GM12878 (cell line): Measurements from ENCODE around the gene CHDH.
A peak's percentile ranks its signal among the peaks of the same experiment; 100 is the strongest.

ENCODE experiments used
- ATF3 ChIP-seq: IDR thresholded peaks from 2 replicates; pipeline ENCODE4 v1.6.1; 2011; ENCODE audit warnings: low read depth, mild to moderate bottlenecking, low read length, moderate library complexity, borderline replicate concordance; ENCODE audit errors: extremely low read depth
- CTCF ChIP-seq, 3 experiments: IDR thresholded peaks in 2 of 3; conservative IDR thresholded peaks in 1 of 3; 2 replicates each; pipeline ENCODE4 v1.5.1; 2011; ENCODE audit warnings: low read depth in 3 of 3, low read length in 3 of 3, mild to moderate bottlenecking in 3 of 3, control low read depth in 2 of 3, moderate library complexity in 2 of 3, inconsistent platforms in 1 of 3, mixed read lengths in 1 of 3; ENCODE audit not compliant: control insufficient read depth in 2 of 3, insufficient read depth in 1 of 3; ENCODE audit errors: extremely low read depth in 1 of 3
- DPF2 ChIP-seq: fragments of 450-650 bp; IDR thresholded peaks from 2 replicates; pipeline ENCODE4 v1.6.1; 2017; ENCODE audit warnings: mild to moderate bottlenecking
- GABPA ChIP-seq: IDR thresholded peaks from 2 replicates; pipeline ENCODE4 v1.6.1; 2014; ENCODE audit warnings: antibody characterized with exemption, low read depth, mild to moderate bottlenecking, inconsistent platforms
- JUND ChIP-seq: IDR thresholded peaks from 2 replicates; pipeline ENCODE4 v1.6.1; 2012; ENCODE audit warnings: low read depth, mild to moderate bottlenecking, low read length, improper control_type of control experiment, moderate library complexity
- MEF2A ChIP-seq: IDR thresholded peaks from 2 replicates; pipeline ENCODE4 v1.6.1; 2011; ENCODE audit warnings: low read depth, mild to moderate bottlenecking, low read length, moderate library complexity; ENCODE audit not compliant: insufficient read depth
- MYC ChIP-seq: IDR thresholded peaks from 2 replicates; pipeline ENCODE4 v1.6.1; 2011; ENCODE audit warnings: mild to moderate bottlenecking, low read length, moderate library complexity, inconsistent platforms; ENCODE audit not compliant: insufficient read depth, insufficient replicate concordance, insufficient read length, severe bottlenecking
- POLR2A ChIP-seq: IDR thresholded peaks from 2 replicates; pipeline ENCODE4 v1.6.1; 2011; ENCODE audit warnings: low read depth, mild to moderate bottlenecking, low read length
- RBBP5 ChIP-seq: fragments of 200-600 bp; sonication (generic); conservative IDR thresholded peaks from 2 replicates; pipeline ENCODE4 v1.6.1; 2016
- RCOR1 ChIP-seq: conservative IDR thresholded peaks from 2 replicates; pipeline ENCODE4 v1.6.1; 2012; ENCODE audit warnings: low read depth, low read length, improper control_type of control experiment
- RFX5 ChIP-seq: IDR thresholded peaks from 2 replicates; pipeline ENCODE4 v1.6.1; 2011; ENCODE audit warnings: low read depth, low read length, improper control_type of control experiment
- SMC3 ChIP-seq: IDR thresholded peaks from 2 replicates; pipeline ENCODE4 v1.6.1; 2011; ENCODE audit warnings: low read length, improper control_type of control experiment, borderline replicate concordance
- ZNF274 ChIP-seq: IDR thresholded peaks from one replicate; pipeline ENCODE4 v1.8.0; 2011; ENCODE audit not compliant: insufficient read length, insufficient read depth
- ZNF384 ChIP-seq: IDR thresholded peaks from 2 replicates; pipeline ENCODE4 v1.6.1; 2012; ENCODE audit warnings: low read depth, mild to moderate bottlenecking, low read length, improper control_type of control experiment, borderline replicate concordance

DNA sequence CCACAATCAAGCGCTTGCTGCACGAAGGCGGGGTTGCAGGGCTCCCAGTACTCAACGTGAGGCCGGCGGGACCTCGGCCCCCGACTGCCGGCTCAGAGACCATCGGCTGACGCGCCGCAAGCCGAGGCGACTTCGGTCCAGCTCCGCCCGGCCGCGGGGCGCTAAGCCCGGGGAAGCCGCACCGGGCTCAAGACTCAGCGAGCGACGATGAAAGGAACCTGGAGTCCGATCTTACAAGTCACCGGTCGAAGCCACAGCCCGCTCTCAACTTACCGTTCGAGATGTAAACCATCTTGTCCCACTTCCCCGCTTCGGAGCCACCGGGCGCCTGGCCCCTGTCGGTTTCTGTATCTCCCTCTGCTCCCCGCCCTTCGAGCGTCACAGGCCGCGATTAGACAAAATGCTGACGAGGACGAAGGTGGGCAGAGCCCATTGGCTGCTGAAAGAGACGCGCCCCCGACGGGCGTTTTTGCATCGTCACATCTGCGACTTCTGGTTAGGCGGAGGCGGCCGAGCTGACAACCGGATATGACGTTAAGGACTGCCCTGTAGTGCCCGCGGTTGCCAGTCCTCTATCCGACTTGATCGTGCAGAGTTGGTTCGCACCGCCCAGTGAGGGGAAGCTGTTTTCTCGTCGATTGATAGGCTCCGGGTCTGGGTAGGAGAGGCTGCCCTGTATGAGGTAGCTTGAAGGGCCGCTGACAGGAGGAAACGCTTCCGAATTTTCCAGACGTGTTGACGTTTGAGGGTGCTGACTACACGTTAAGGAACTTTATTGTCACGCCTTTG, 45.5 kb upstream of the CHDH start, which contains the start of gene SELENOK:
- 0 out of 2 replicates have a peak, but pooled peaks have one; percentile 15 for TF ChIP-seq DPF2
- TF ChIP-seq GABPA, result peak; percentile 96
- TF ChIP-seq RCOR1, result no peak
- TF ChIP-seq MYC, result no peak
- no peak for TF ChIP-seq CTCF (IDR thresholded peaks at IDR 0.05 in 2 of 3, conservative IDR thresholded peaks at IDR 0.05 in 1 of 3; ENCODE audit: control insufficient read depth in 2 of 3, extremely low read depth in 1 of 3, insufficient read depth in 1 of 3, low read depth in 3 of 3, low read length in 3 of 3)
- TF ChIP-seq ZNF274, result no peak
- no peak for TF ChIP-seq SMC3
- peak; percentile 94 for TF ChIP-seq POLR2A
- no peak for TF ChIP-seq ATF3
- no peak for TF ChIP-seq JUND
- peak; percentile 84 for TF ChIP-seq RFX5
- TF ChIP-seq RBBP5, result no peak
- TF ChIP-seq ZNF384, result no peak
- no peak for TF ChIP-seq MEF2A
